ENCODE results near the gene TRPM2.

DNA sequence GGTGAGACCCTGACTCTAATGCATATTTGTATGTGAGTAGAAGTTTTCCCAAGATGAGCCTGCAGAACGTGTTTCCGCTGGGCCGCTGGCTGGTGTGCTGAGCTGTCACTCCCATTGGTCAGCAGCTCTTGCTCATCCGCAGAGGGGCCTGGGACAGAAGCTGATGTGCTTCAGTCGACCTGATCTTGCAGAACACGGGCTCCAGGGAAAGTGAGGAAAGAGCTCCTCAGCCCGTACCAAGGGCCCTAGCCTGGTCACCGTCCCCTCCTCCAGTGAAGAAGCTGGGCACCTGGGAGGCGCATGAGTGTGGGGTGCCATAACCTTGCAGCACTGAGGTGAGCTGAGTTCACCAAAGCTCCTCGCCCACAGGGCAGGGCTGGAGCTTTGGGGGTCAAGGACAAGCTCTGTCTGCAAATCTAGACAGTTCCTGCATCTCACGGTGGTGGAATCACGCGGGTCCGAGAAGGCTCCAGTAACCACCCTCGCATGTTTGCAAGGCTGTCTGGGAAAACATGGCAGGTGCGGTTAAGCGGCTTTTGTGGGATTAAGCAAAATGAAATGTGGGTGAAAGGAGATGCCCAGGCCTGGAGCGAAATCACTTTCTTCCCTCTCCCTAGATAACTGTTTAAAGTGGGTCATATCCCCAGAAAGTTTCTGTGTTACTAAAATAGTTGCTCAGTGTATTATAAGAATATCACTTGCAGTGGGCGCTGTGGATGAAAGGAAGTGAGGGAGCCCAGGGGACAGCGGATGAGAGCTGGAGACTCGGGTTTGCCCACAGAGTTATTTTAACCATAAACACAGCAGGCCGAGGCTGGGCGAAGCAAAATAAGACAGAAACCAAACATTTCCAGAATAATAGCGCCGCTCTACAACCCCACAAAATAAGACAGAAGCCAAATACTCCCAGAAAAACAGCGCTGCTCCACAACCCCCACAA is 68.8 kb downstream of the TRPM2 start:
- no peak for TF ChIP-seq EZH2 (IDR thresholded peaks at IDR 0.05)
- TF ChIP-seq EGR1 (IDR thresholded peaks at IDR 0.05; ENCODE audit: low read depth) = no peak
- TF ChIP-seq, protein P1, sequence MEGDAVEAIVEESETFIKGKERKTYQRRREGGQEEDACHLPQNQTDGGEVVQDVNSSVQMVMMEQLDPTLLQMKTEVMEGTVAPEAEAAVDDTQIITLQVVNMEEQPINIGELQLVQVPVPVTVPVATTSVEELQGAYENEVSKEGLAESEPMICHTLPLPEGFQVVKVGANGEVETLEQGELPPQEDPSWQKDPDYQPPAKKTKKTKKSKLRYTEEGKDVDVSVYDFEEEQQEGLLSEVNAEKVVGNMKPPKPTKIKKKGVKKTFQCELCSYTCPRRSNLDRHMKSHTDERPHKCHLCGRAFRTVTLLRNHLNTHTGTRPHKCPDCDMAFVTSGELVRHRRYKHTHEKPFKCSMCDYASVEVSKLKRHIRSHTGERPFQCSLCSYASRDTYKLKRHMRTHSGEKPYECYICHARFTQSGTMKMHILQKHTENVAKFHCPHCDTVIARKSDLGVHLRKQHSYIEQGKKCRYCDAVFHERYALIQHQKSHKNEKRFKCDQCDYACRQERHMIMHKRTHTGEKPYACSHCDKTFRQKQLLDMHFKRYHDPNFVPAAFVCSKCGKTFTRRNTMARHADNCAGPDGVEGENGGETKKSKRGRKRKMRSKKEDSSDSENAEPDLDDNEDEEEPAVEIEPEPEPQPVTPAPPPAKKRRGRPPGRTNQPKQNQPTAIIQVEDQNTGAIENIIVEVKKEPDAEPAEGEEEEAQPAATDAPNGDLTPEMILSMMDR (IDR thresholded peaks at IDR 0.05 in 2 of 3, conservative IDR thresholded peaks at IDR 0.05 in 1 of 3; ENCODE audit: borderline replicate concordance in 1 of 3, insufficient read depth in 1 of 3, low read depth in 2 of 3, low read length in 2 of 3) = no peak
- TF ChIP-seq EZH2phosphoT487 (IDR thresholded peaks at IDR 0.05; ENCODE audit: borderline replicate concordance) = no peak
- TF ChIP-seq ELF1 (IDR thresholded peaks at IDR 0.05; ENCODE audit: borderline replicate concordance, low read depth) = no peak
- TF ChIP-seq POLR2A (IDR thresholded peaks at IDR 0.05; ENCODE audit: borderline replicate concordance, extremely low read depth, insufficient read depth, insufficient read length) = no peak
- no peak for TF ChIP-seq MAX (IDR thresholded peaks at IDR 0.05)
- TF ChIP-seq RAD21 (IDR thresholded peaks at IDR 0.05; ENCODE audit: low read depth) = no peak
